Calu3 (cell line): ENCODE data around the gene POLR2J2. TPM values are rescaled to one million over a fixed set of nuclear protein-coding genes. Genes with fewer than 3 reads are reported as not detected.
"Not testable (repeated sequence)": the region's sequence is repeated elsewhere in the genome, so short reads cannot be mapped to it uniquely, and the experiment has no call there.

Experiments
- BruUV-seq: library from RNA; stranded (reverse); fragments of 400-500 nt; replicated peaks from 2 replicates; lab custom pipeline; 2021; lab: Mats Ljungman, UMichigan
- CTCF ChIA-PET: fragments of 300-600 bp; sonication (Branson Sonifier 250); formaldehyde crosslinking; loops from one replicate; lab custom pipeline; 2022; ENCODE audit warnings: antibody characterized with exemption; lab: Charles Lee
- DNase-seq: peaks from one replicate; pipeline ENCODE4 v3.0.0; 2022
- H3K27ac Mint-ChIP-seq: one replicate; pipeline ENCODE4 v1.8.0; 2022; ENCODE audit warnings: mixed read lengths; ENCODE audit not compliant: unreplicated experiment
- H3K27me3 Mint-ChIP-seq: one replicate; pipeline ENCODE4 v1.8.0; 2022; ENCODE audit warnings: mixed read lengths; ENCODE audit not compliant: unreplicated experiment
- H3K36me3 Mint-ChIP-seq: one replicate; pipeline ENCODE4 v1.8.0; 2022; ENCODE audit warnings: mild to moderate bottlenecking, moderate library complexity, mixed read lengths; ENCODE audit not compliant: insufficient read depth, unreplicated experiment
- H3K4me1 Mint-ChIP-seq: one replicate; pipeline ENCODE4 v1.8.0; 2022; ENCODE audit warnings: mild to moderate bottlenecking, low read depth, mixed read lengths; ENCODE audit not compliant: unreplicated experiment
- H3K4me3 Mint-ChIP-seq: one replicate; pipeline ENCODE4 v1.8.0; 2022; ENCODE audit warnings: mild to moderate bottlenecking, low read depth, moderate library complexity, mixed read lengths; ENCODE audit not compliant: unreplicated experiment
- H3K9me3 Mint-ChIP-seq: one replicate; pipeline ENCODE4 v1.8.0; 2022; ENCODE audit warnings: low read depth, mixed read lengths; ENCODE audit not compliant: unreplicated experiment
- intact Hi-C: fragments of 100-400 bp; cut with micrococcal nuclease; formaldehyde crosslinking; loops from one replicate; pipeline ENCODE4 v1.10.0; 2022; ENCODE audit not compliant: unreplicated experiment
- total RNA-seq: library from RNA; stranded (reverse); gene quantifications from 2 replicates; pipeline ENCODE4 v1.2.3, GENCODE V29; 2022

Gene POLR2J2
- total RNA-seq, 1 experiment from 2014 or later = 16.6 TPM

DNA sequence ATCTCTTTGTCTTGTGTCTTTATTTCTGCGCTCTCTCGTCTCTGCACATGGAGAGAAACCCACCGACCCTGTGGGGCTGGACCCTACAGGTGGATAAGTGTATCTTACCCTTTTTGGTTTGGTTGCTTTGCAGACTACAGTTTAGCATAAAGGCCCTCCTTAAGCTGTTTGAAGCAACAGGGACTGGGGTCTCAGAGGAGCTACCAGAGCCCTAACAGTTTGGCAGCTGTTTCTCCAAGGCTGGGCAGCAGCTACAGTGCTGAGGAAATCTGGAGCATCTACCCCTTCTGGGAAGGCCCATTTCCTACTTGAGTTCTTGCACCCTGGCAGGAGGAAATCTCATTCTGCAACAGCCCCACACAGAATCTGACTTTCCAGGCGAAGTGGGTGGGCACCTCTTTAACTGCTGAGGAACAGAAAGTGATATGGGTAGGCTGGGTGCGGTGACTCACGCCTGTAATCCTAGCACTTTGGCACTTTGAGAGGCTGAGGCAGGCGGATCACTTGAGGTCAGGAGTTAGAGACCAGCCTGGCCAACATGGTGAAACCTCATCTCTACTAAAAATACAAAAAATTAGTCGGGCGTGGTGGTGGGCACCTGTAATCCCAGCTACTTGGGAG is 2.1 kb upstream of the POLR2J2 start:
- DNase-seq, CTCF ChIA-PET, H3K27ac Mint-ChIP-seq, BruUV-seq, intact Hi-C loops, H3K27me3 Mint-ChIP-seq, H3K4me1 Mint-ChIP-seq, H3K4me3 Mint-ChIP-seq, H3K9me3 Mint-ChIP-seq, H3K36me3 Mint-ChIP-seq: not testable (repeated sequence)

DNA sequence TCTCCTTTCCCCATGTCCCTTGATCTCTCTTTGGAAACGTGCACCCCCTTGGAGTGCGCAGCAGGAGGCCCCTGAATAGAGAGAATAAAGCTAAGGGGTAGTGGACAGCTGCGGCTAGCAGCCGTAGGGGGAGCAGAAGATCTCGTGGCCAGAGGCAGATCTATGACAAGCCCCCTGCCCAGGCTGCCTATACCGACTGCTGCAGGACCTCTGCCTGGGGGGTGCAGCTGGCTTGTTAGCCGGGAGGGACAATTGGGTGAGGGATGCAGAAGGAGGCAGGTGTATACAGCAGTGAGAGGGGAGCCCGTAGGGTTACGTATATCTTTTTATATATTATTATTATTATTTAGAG is 469 bp upstream of the POLR2J2 start:
- BruUV-seq, DNase-seq, H3K4me3 Mint-ChIP-seq, H3K36me3 Mint-ChIP-seq, H3K27ac Mint-ChIP-seq, CTCF ChIA-PET, H3K27me3 Mint-ChIP-seq, H3K9me3 Mint-ChIP-seq, H3K4me1 Mint-ChIP-seq, intact Hi-C loops: not testable (repeated sequence)

DNA sequence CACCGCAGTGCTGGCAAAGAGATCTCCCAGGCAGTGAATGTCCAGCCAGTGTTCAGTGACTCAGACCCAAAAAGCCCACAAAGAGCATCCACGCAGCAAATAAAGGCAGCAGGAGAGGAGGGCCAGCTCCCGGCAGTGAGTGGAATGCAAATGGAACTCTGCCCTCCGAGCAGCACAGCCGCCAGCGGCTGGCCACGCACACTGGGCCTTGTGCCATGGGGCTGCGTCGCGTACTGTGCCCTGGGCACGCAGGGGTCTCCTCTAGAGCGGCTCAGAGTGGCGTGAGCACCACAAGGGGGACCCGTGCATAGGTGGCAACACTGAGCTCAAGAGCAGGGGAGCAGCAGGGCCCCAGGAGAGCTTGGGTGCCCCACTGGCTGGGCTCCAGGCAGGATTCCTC is 3.9 kb downstream of the POLR2J2 start:
- H3K4me1 Mint-ChIP-seq, H3K4me3 Mint-ChIP-seq, H3K27me3 Mint-ChIP-seq, H3K27ac Mint-ChIP-seq, DNase-seq, CTCF ChIA-PET, BruUV-seq, H3K9me3 Mint-ChIP-seq, H3K36me3 Mint-ChIP-seq, intact Hi-C loops: not testable (repeated sequence)

DNA sequence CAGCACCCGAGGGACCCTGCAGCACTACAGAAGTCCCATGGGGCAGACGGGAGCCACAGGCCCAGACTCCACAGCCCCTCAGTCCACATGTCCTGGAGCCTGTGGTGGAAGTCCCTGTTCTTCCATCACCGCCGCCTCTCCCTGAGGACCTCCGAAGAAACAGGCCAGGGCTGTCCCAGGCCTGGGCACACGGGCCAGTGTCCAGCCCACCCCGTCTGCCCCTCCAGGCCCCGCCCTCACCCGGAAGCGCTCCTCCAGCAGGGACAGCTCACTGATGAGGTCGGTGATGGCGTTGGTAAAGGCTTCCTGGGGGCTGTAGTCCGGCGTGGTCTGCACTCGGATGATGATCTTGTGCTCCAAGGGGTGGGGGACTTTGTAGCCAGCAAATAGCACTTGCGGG is 4.6 kb downstream of the POLR2J2 start:
- H3K9me3 Mint-ChIP-seq, H3K4me1 Mint-ChIP-seq, BruUV-seq, H3K27ac Mint-ChIP-seq, H3K36me3 Mint-ChIP-seq, DNase-seq, intact Hi-C loops, H3K27me3 Mint-ChIP-seq, CTCF ChIA-PET, H3K4me3 Mint-ChIP-seq: not testable (repeated sequence)

DNA sequence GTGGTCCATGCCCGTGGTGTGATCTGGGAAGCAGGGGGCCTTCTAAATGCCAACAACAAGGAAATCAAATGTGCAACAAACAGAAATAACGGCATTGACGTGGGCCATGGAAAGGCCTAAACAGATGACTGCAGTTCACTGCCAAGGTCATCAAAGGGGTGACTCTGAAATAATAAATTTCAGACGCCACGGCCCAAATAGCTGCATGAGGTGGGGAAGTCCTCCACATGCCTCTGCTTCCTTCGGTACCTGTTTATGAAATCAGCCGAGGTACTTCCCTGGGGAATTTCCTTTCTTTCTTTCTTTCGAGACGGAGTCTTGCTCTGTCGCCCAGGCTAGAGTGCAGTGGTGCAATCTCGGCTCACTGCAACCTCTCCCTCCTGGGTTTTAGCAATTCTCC is 6.7 kb downstream of the POLR2J2 start:
- H3K27ac Mint-ChIP-seq, CTCF ChIA-PET, H3K4me3 Mint-ChIP-seq, intact Hi-C loops, DNase-seq, BruUV-seq, H3K27me3 Mint-ChIP-seq, H3K36me3 Mint-ChIP-seq, H3K4me1 Mint-ChIP-seq, H3K9me3 Mint-ChIP-seq: not testable (repeated sequence)

DNA sequence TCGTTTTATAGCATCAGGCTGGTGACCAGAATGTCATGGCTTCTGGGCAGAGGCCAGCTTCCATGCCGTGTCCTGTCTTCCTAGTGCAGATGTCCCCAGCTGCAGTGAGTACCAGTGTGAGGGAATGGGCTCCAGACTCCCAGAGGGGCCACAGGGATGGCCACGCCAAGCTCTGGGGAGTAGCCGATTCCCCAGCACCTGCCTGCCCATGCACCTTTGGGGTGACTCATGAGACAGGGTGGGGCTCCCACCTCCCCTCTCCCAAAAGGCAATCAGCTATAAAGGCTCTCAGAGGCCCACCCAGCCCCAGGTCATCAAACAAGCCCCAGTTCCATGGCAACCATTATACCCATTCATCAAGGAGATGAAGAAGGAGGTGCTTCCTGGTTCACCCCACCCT is 21.5 kb downstream of the POLR2J2 start, which contains the start of gene SPDYE2B:
SPDYE2B (plus strand) TSS at position 396 of the 400 bp plus-strand sequence. CDS start 2,030 bp downstream, outside the sequence.
- BruUV-seq, H3K27me3 Mint-ChIP-seq, H3K36me3 Mint-ChIP-seq: not testable (repeated sequence)

DNA sequence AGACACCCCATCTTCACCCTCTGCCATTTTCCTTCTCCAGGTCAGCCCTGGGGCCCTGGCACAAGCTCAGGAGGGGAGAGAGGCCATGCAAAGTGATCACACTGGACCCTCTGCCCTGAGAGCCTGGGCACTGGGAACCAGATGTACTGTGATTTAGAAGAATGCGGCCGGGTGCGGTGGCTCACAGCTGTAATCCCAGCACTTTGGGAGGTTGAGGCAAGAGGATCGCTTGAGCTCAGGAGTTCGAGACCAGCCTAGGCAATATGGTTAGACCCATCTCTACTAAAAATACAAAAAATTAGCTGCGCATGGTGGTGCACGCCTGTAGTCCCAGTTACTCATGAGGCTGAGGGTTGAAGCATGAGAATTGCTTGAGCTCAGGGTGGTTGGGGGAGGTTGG is 23.6 kb downstream of the POLR2J2 start:
- intact Hi-C loops, H3K4me3 Mint-ChIP-seq, DNase-seq, H3K36me3 Mint-ChIP-seq, H3K4me1 Mint-ChIP-seq, H3K9me3 Mint-ChIP-seq, BruUV-seq, CTCF ChIA-PET, H3K27ac Mint-ChIP-seq, H3K27me3 Mint-ChIP-seq: not testable (repeated sequence)

More for the DNA sequence above, 21.5 kb downstream of the POLR2J2 start, which contains the start of gene SPDYE2B:
- H3K4me3 Mint-ChIP-seq, intact Hi-C loops, H3K27ac Mint-ChIP-seq, CTCF ChIA-PET, H3K4me1 Mint-ChIP-seq, DNase-seq, H3K9me3 Mint-ChIP-seq: not testable (repeated sequence)

DNA sequence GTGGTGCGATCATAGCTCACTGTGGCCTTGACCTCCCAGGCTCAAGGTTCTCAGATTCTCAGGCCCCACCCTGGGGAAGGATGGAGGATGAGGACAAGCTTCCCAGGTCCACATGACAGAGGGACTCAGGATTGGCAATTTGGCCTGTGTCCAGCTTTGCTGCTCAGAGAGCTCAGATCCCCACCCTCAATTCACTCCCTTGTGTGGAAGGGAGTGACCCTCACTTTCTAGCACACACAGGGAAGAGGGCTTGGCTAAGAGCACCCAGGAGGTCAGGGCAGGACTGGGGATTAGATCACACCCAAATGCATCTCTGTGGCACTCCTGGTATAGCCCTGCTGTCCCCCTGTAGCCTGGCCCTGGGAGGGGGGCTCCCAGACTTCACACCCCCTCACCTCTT is 28.1 kb downstream of the POLR2J2 start:
- DNase-seq, BruUV-seq, H3K27ac Mint-ChIP-seq, H3K36me3 Mint-ChIP-seq, H3K4me3 Mint-ChIP-seq, intact Hi-C loops, H3K27me3 Mint-ChIP-seq, CTCF ChIA-PET, H3K4me1 Mint-ChIP-seq, H3K9me3 Mint-ChIP-seq: not testable (repeated sequence)

DNA sequence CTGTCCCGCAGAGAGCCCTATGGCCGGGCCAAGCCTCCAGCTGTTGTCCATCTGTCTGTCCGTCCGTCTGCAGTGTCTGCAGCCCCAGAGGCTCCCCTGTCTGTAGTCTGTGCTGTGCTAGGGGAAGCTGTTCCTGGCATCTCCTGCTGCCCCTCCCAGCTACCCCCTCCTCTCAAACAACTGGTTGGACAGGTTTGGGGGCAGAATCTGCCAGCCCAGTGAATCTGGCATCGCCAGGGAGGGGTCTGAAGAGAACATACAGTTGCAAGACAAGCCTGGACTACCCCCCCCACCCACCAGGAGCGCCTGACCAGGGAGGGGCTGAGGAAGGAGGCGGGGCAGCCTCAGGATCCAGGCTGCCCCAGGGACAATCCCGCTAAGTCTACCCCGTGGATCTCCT is 28.8 kb downstream of the POLR2J2 start, which contains the start of gene UPK3BL1:
UPK3BL1 (minus strand) TSS at position 101 of the 400 bp plus-strand sequence; CDS start at position 51, 50 bp downstream.
- H3K4me1 Mint-ChIP-seq, H3K9me3 Mint-ChIP-seq, H3K4me3 Mint-ChIP-seq, H3K27ac Mint-ChIP-seq, intact Hi-C loops, BruUV-seq, DNase-seq, CTCF ChIA-PET, H3K36me3 Mint-ChIP-seq, H3K27me3 Mint-ChIP-seq: not testable (repeated sequence)

DNA sequence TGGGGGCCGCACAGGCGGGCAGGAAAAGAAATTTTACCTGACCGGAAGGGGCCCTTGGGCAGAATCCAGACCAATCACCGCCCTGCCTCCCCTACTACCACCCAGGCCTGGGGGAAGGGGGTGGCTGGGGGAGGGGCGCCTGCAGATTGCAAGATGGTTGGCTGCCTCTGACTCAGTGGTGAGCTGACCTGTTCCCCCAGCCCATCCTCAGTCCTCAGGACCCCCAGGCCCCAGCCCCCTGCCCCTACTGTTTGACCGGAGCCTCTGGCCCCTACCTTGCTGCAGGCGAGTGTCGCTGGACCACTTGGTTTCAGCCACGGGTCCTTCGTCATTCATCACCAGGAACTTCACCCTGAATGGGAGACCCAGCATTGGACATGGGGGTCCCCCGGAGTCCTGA is 32.6 kb downstream of the POLR2J2 start:
- H3K9me3 Mint-ChIP-seq, DNase-seq, CTCF ChIA-PET, intact Hi-C loops, H3K27ac Mint-ChIP-seq, H3K4me1 Mint-ChIP-seq, H3K27me3 Mint-ChIP-seq, H3K4me3 Mint-ChIP-seq, BruUV-seq, H3K36me3 Mint-ChIP-seq: not testable (repeated sequence)
